Loucy (cell line): ENCODE measurements around the gene LTBR.

Experiments
- H2AFZ ChIP-seq: fragments of 200-600 bp; sonication (generic); 2 replicates; pipeline ENCODE4 v1.6.0; 2016; ENCODE audit warnings: antibody characterized with exemption, mild to moderate bottlenecking, low read length, moderate library complexity
- H3F3A ChIP-seq: fragments of 200-600 bp; 2 replicates; pipeline ENCODE4 v1.6.0; 2016; ENCODE audit warnings: antibody characterized with exemption, low read depth, mild to moderate bottlenecking
- H3K27me3 ChIP-seq: fragments of 200-600 bp; sonication (generic); 2 replicates; pipeline ENCODE4 v1.6.1; 2014; ENCODE audit warnings: low read length, mild to moderate bottlenecking; ENCODE audit not compliant: insufficient read depth, poor library complexity, severe bottlenecking
- H3K36me3 ChIP-seq: fragments of 200-600 bp; sonication (generic); 2 replicates; pipeline ENCODE4 v1.6.1; 2016; ENCODE audit warnings: low read length; ENCODE audit not compliant: insufficient read depth
- H3K4me1 ChIP-seq: fragments of 200-600 bp; sonication (generic); 2 replicates; pipeline ENCODE4 v1.5.1; 2014; ENCODE audit warnings: low read length, mild to moderate bottlenecking; ENCODE audit not compliant: insufficient read depth, poor library complexity, severe bottlenecking
- H3K4me2 ChIP-seq: fragments of 200-600 bp; sonication (generic); 2 replicates; pipeline ENCODE4 v1.6.0; 2014; ENCODE audit warnings: antibody characterized with exemption, low read length, low read depth, mild to moderate bottlenecking; ENCODE audit not compliant: poor library complexity, severe bottlenecking
- H3K4me3 ChIP-seq: fragments of 200-600 bp; sonication (generic); 2 replicates; pipeline ENCODE4 v1.5.1; 2014; ENCODE audit warnings: low read length, mild to moderate bottlenecking, mixed read lengths; ENCODE audit not compliant: poor library complexity, severe bottlenecking
- H3K79me2 ChIP-seq: fragments of 200-600 bp; sonication (generic); 2 replicates; pipeline ENCODE4 v1.6.1; 2014; ENCODE audit warnings: low read length; ENCODE audit not compliant: insufficient read depth
- H3K9ac ChIP-seq: fragments of 200-600 bp; sonication (generic); 2 replicates; pipeline ENCODE4 v1.6.0; 2014; ENCODE audit warnings: mild to moderate bottlenecking, low read depth, low read length, moderate library complexity; ENCODE audit not compliant: poor library complexity, severe bottlenecking
- H3K9me2 ChIP-seq: fragments of 200-600 bp; sonication (generic); replicated peaks from 2 replicates; pipeline ENCODE4 v1.6.1; 2016; ENCODE audit warnings: low read depth, low read length, mixed read lengths
- H3K9me3 ChIP-seq: fragments of 200-600 bp; sonication (generic); 2 replicates; pipeline ENCODE4 v1.6.1; 2014; ENCODE audit warnings: mild to moderate bottlenecking, antibody characterized with exemption, low read length, low read depth; ENCODE audit not compliant: insufficient read depth
- H4K20me1 ChIP-seq: fragments of 200-600 bp; sonication (generic); 2 replicates; pipeline ENCODE4 v1.6.0; 2014; ENCODE audit warnings: antibody characterized with exemption, low read length, mild to moderate bottlenecking; ENCODE audit not compliant: insufficient read depth, poor library complexity, severe bottlenecking
- EZH2phosphoT487 ChIP-seq: fragments of 200-600 bp; IDR thresholded peaks from 2 replicates; pipeline ENCODE4 v1.6.1; 2018; ENCODE audit warnings: antibody characterized with exemption, mild to moderate bottlenecking, moderate library complexity, borderline replicate concordance
- TF ChIP-seq, protein P1 (sequence below): fragments of 200-600 bp; sonication (generic); conservative IDR thresholded peaks from 2 replicates; pipeline ENCODE4 v1.5.1; 2014; ENCODE audit warnings: mild to moderate bottlenecking, antibody characterized with exemption, low read length

Gene LTBR

DNA sequence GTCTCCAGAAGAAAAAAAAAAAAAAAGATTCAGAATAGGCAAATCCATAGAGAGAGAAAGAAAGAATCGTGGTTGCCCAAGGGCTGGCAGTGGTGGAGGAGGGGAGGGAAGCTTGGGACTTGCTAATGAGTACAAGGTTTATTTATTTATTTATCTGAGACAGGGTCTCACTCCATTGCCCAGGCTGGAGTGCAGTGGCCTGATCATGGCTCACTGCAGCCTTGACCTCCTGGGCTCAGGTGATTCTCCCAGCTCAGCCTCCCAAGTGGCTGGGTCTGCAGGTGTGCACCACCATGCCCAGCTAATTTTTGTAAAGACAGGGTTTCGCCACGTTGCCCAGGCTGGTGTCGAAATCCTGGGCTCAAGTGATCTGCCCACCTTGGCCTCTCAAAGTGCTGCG lies 32.3 kb upstream of the LTBR start:
- H3K36me3 ChIP-seq = no peaks in the 10 kb centered on the region
- H3K9me2 ChIP-seq = no peaks in the 10 kb centered on the region
- no peaks in the 10 kb centered on the region for H3K27me3 ChIP-seq
- no peak overlapping the region for H3K4me2 ChIP-seq
- peaks cover 25% of the 10 kb centered on the region for H3K4me1 ChIP-seq
- TF ChIP-seq EZH2phosphoT487 = no peak
- TF ChIP-seq, protein P1, sequence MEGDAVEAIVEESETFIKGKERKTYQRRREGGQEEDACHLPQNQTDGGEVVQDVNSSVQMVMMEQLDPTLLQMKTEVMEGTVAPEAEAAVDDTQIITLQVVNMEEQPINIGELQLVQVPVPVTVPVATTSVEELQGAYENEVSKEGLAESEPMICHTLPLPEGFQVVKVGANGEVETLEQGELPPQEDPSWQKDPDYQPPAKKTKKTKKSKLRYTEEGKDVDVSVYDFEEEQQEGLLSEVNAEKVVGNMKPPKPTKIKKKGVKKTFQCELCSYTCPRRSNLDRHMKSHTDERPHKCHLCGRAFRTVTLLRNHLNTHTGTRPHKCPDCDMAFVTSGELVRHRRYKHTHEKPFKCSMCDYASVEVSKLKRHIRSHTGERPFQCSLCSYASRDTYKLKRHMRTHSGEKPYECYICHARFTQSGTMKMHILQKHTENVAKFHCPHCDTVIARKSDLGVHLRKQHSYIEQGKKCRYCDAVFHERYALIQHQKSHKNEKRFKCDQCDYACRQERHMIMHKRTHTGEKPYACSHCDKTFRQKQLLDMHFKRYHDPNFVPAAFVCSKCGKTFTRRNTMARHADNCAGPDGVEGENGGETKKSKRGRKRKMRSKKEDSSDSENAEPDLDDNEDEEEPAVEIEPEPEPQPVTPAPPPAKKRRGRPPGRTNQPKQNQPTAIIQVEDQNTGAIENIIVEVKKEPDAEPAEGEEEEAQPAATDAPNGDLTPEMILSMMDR = no peak
- H3K4me3 ChIP-seq = no peak overlapping the region
- H3F3A ChIP-seq = no peaks in the 10 kb centered on the region
- no peak overlapping the region for H3K9ac ChIP-seq
- H3K79me2 ChIP-seq = no peaks in the 10 kb centered on the region
- no peaks in the 10 kb centered on the region for H4K20me1 ChIP-seq
- H2AFZ ChIP-seq = no peak overlapping the region
- no peaks in the 10 kb centered on the region for H3K9me3 ChIP-seq

DNA sequence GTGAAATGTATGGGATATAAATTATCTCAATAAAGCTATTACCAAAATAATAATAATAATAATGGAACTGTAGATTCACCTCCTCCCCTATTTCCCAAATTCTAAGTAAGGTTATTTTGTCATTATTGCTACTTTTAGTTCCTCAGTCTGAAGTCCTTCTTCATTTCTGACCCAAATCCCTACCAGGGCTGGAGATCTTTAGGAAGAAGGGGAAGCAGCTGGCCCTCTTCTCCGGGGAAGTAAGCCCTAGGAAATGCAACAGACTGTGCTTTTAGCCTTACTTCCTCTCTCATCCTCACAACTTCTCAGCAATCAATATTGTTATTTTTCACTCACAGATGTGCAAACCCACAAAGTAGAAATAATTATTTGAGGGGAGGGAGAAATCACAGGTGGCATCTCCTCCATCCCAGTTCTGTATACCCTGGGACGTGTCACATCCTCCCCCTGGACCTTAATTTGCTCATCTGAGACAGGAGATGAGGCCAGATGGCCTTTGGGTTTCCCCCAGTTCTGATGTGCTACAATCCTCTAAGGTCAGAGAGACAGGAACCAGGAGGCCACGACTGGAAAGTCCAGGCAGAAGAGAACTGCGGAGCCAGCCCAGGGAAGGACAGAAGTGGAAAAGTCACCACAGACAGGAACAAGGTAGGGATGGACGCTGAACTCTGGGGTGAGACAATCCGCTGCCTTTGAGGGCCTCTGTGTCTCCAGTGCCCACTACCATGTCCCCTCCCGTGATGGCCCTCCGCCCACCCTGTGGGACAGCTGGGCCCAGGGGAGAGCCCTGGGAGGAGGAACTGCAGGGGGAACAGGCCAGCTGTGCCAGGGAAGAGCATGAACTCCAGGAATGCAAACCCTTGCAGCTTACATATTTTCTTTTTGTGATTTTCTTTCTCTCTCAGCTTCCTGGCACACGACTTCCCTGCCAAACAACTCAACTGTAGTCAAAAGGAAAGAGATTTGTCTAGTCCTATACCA lies 31.5 kb upstream of the LTBR start:
- H3K4me2 ChIP-seq = no peak overlapping the region
- no peaks in the 10 kb centered on the region for H3K36me3 ChIP-seq
- peak overlapping the region; percentile 45; the same call in 1 of the 2 replicates for H2AFZ ChIP-seq

DNA sequence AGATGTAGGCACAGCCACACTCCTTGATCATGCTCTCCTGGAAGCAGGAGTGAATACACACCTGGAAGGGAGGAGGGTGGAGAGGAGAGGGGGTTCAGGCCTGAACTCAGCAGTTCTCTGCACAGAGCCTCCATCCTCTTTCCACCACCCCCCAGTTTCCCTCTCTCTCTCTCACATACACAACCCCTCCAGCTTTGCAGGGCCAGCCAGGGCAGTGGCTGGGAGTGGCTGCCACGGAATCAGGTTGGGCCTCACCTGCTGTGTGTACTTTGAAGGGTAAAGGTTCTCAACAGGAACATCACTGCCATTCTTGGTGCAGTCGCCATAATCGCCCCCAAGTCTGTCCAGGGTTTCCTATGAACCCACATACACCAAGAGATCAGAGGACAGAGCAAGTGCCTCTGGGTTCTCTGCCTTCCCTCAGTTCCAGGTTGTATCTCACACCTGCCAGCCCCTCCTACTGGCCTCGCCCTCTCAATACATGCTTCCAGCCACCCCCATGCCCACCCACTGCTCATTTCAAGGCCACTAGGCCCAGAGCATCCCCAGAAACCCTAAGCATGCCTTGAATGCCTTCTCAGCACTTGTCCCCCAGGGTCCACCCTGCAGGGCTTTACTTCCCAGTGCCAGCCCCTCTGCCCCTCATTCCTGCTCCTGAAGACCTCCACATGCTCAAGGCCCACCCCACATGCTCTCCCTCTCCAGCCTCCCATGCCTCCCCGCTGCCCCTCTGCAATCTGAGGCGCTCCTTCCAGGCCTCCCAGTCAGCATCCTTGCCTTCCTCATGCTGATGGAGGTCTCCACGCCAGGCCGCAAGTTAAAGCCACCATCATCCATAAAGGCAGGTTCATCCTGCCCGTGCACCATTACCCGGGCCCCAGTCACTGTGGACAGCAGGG lies 29.2 kb upstream of the LTBR start:
- Histone ChIP-seq H3K4me2 (no peak overlapping the region), H3F3A (no peaks in the 10 kb centered on the region), H3K79me2 (no peaks in the 10 kb centered on the region), H4K20me1 (no peaks in the 10 kb centered on the region), H3K27me3 (no peaks in the 10 kb centered on the region), H3K4me1 (peaks cover 8% of the 10 kb centered on the region), H3K9me3 (no peaks in the 10 kb centered on the region), H3K36me3 (no peaks in the 10 kb centered on the region), H2AFZ (no peak overlapping the region), H3K9me2 (no peaks in the 10 kb centered on the region), H3K4me3 (no peak overlapping the region), H3K9ac (no peak overlapping the region)
- no peak for TF ChIP-seq EZH2phosphoT487
- TF ChIP-seq, protein P1 = no peak

More for the DNA sequence above, 31.5 kb upstream of the LTBR start:
- H3K4me1 ChIP-seq = peaks cover 16% of the 10 kb centered on the region
- H3K27me3 ChIP-seq = no peaks in the 10 kb centered on the region
- no peak overlapping the region for H3K9ac ChIP-seq
- H3K9me3 ChIP-seq = no peaks in the 10 kb centered on the region
- no peak overlapping the region for H3K4me3 ChIP-seq
- TF ChIP-seq, protein P1 = no peak
- no peak for TF ChIP-seq EZH2phosphoT487
- H4K20me1 ChIP-seq = no peaks in the 10 kb centered on the region
- no peaks in the 10 kb centered on the region for H3K79me2 ChIP-seq
- H3F3A ChIP-seq = no peaks in the 10 kb centered on the region
- H3K9me2 ChIP-seq = no peaks in the 10 kb centered on the region
